K562 (cell line): ENCODE measurements around the gene UBE2L3. TPM values are rescaled to one million over a fixed set of nuclear protein-coding genes. Genes with fewer than 3 reads are reported as not detected.
A peak's percentile ranks its signal among the peaks of the same experiment; 100 is the strongest.

Experiments
- BACH1 ChIP-seq: fragments of 200-800 bp; sonication (Bioruptor generic); IDR thresholded peaks from 2 replicates; pipeline ENCODE4 v1.6.1; 2016; ENCODE audit warnings: missing genetic modification characterization, missing compliant biosample characterization
- BCL6 ChIP-seq: fragments of 250-450 bp; sonication (Bioruptor Pico); IDR thresholded peaks from 2 replicates; pipeline ENCODE4 v1.4.0; 2020
- CAMTA2 ChIP-seq: fragments of 250-450 bp; sonication (Bioruptor Pico); conservative IDR thresholded peaks from 2 replicates; pipeline ENCODE4 v1.5.1; 2022
- CREB5 ChIP-seq: fragments of 250-450 bp; sonication (Bioruptor Pico); IDR thresholded peaks from 2 replicates; pipeline ENCODE4 v1.5.0; 2020; ENCODE audit warnings: mild to moderate bottlenecking
- ELF4 ChIP-seq: fragments of 450-650 bp; formaldehyde crosslinking; IDR thresholded peaks from 2 replicates; pipeline ENCODE4 v1.4.0; 2022; ENCODE audit warnings: missing genetic modification characterization
- FOXP1 ChIP-seq: sonication (generic); formaldehyde crosslinking; IDR thresholded peaks from 2 replicates; pipeline ENCODE4 v1.8.0; 2022; ENCODE audit warnings: mild to moderate bottlenecking, missing genetic modification reagents
- GTF3C2 ChIP-seq: IDR thresholded peaks from 3 replicates; pipeline ENCODE4 v1.6.1; 2011; ENCODE audit warnings: borderline replicate concordance, mild to moderate bottlenecking, moderate library complexity; ENCODE audit not compliant: insufficient read length; ENCODE audit errors: extremely low read depth
- HES1 ChIP-seq: fragments of 450-650 bp; IDR thresholded peaks from 2 replicates; pipeline ENCODE4 v1.6.1; 2016; ENCODE audit warnings: low read depth, mild to moderate bottlenecking, moderate library complexity
- IRF9 ChIP-seq: fragments of 450-650 bp; IDR thresholded peaks from 2 replicates; pipeline ENCODE4 v1.6.1; 2016; ENCODE audit warnings: missing biosample characterization, missing genetic modification characterization
- MAX ChIP-seq: sonication (generic); formaldehyde crosslinking; IDR thresholded peaks from 2 replicates; pipeline ENCODE4 v1.9.0; 2022; ENCODE audit warnings: mild to moderate bottlenecking, missing genetic modification reagents
- MLLT1 ChIP-seq, 2 experiments: fragments of 450-650 bp; IDR thresholded peaks; 2 replicates each; pipeline ENCODE4 v1.6.1; 2016
- RAD21 ChIP-seq, 2 experiments: fragments of 250-450 bp in 1 of 2; fragments of 450-650 bp in 1 of 2; sonication (Bioruptor Pico) in 1 of 2; formaldehyde crosslinking in 1 of 2; IDR thresholded peaks in 1 of 2; conservative IDR thresholded peaks in 1 of 2; 2 replicates each; pipeline versions ENCODE4 v1.4.0 to v1.8.0; 2020 to 2022; ENCODE audit warnings: mild to moderate bottlenecking in 2 of 2, moderate library complexity in 1 of 2
- ZHX1 ChIP-seq: fragments of 150-350 bp; conservative IDR thresholded peaks from 2 replicates; pipeline ENCODE4 v1.6.1; 2014; ENCODE audit warnings: low read length
- ZKSCAN1 ChIP-seq: fragments of 150-350 bp; IDR thresholded peaks from 2 replicates; pipeline ENCODE4 v1.6.1; 2016; ENCODE audit warnings: low read depth, low read length
- ZNF785 ChIP-seq: fragments of 250-450 bp; sonication (Bioruptor Pico); IDR thresholded peaks from 2 replicates; pipeline ENCODE4 v1.4.0; 2020; ENCODE audit warnings: mild to moderate bottlenecking
- polyA plus RNA-seq, 8 experiments: library from polyadenylated mRNA; depleted of rRNA in 4 of 8; stranded (reverse) in 5 of 8; unstranded in 3 of 8; fragments of >200 nt; fragmentation: Nextera tagmentation in 2 of 8; fragmentation: Illumina TruSeq in 1 of 8; extraction: Ambion mirVana in 2 of 8; extraction: Trizol in 1 of 8; gene quantifications; 2 replicates each; pipeline versions ENCODE4 v1.2.1 to v1.2.3, GENCODE V29; 2011 to 2014; ENCODE audit warnings: inconsistent platforms in 1 of 8, missing spikeins in 1 of 8
- total RNA-seq, 7 experiments: library from RNA; depleted of rRNA in 6 of 7; stranded (reverse); fragments of >200 nt in 6 of 7; fragmentation: Illumina TruSeq in 2 of 7; extraction: Trizol in 2 of 7; gene quantifications; 2 replicates each; pipeline versions ENCODE4 v1.2.1 to v1.2.3, GENCODE V29; 2011 to 2021; ENCODE audit warnings: low replicate concordance in 1 of 7

UBE2L3 gene
- total and polyA plus RNA-seq, 9 of the 15 experiments (the other 6 are each of a cell fraction or from before 2014, with no cell fraction given), result 215 to 625 (median 285) TPM

GRCh38 chr22:21582801-21583740 lies 15.6 kb downstream of the UBE2L3 start (continued):
- TF ChIP-seq IRF9 (tag) (no peak), ZKSCAN1 (no peak), RAD21 (CRISPR knock-in tag; conservative IDR thresholded peaks at IDR 0.05 in 1 of 2, IDR thresholded peaks at IDR 0.05 in 1 of 2) (no peak), ELF4 (no peak), MLLT1 (IDR thresholded peaks at IDR 0.05) (no peak), FOXP1 (CRISPR knock-in tag) (peak; percentile 49; the same call in 1 of the 2 replicates), CAMTA2 (CRISPR knock-in tag) (no peak), ZHX1 (no peak), ZNF785 (CRISPR knock-in tag) (no peak), BACH1 (tag) (no peak), GTF3C2 (no peak), HES1 (no peak), CREB5 (no peak), BCL6 (CRISPR knock-in tag) (no peak), MAX (CRISPR knock-in tag) (0 out of 2 replicates have a peak, but pooled peaks have one; percentile 10)
